ENCODE results near the gene IRX1. TPM values are rescaled to one million over a fixed set of nuclear protein-coding genes. Genes with fewer than 3 reads are reported as not detected.

IRX1 gene
- total RNA-seq, result 0.86 and 2.5 TPM in 2 replicates

GRCh38 chr5:3595006-3595961 lies at the start of gene IRX1:
IRX1 (plus strand) TSS chr5:3595832; CDS start chr5:3596106, 274 bp downstream.

Data from smooth muscle cell of the pulmonary artery (primary cell).